ENCODE measurements around the gene PRIMPOL.

GRCh38 chr4:184616633-184617551 is 32.6 kb upstream of the PRIMPOL start:
- no peak for TF ChIP-seq TEAD4 (CRISPR knock-in tag; IDR thresholded peaks at IDR 0.05)
- TF ChIP-seq CTCF (IDR thresholded peaks at IDR 0.05) = no peak
- TF ChIP-seq FOXP1 (CRISPR knock-in tag; IDR thresholded peaks at IDR 0.05; ENCODE audit: borderline replicate concordance) = no peak
